Measurements from ENCODE around the gene PURB. TPM values are rescaled to one million over a fixed set of nuclear protein-coding genes. Genes with fewer than 3 reads are reported as not detected.
A peak's percentile ranks its signal among the peaks of the same experiment; 100 is the strongest.
"Not testable (repeated sequence)": the region's sequence is repeated elsewhere in the genome, so short reads cannot be mapped to it uniquely, and the experiment has no call there.

PURB gene
- total RNA-seq, 1 donor from 2014 or later = 26.5 TPM

- Histone ChIP-seq H3F3A (ENCODE audit: low read depth) (peaks cover 35% of the 10 kb centered on the region), H2AFZ (replicated peaks) (peak within 1 kb of the TSS; percentile 66), H3K9me3 (ENCODE audit: low read depth) (no peaks in the 10 kb centered on the region), H3K79me2 (ENCODE audit: low read depth) (peaks cover 55% of the 10 kb centered on the region), H3K9ac (peak within 1 kb of the TSS; percentile 92), H3K4me1 (peaks cover 17% of the 10 kb centered on the region), H3K36me3 (peaks cover 6% of the 10 kb centered on the region), H3K4me3 (peak within 1 kb of the TSS; percentile 81), H3K27me3 (no peaks in the 10 kb centered on the region), H3K27ac (peak within 1 kb of the TSS; percentile 97), H4K20me1 (ENCODE audit: low read depth) (peaks cover 46% of the 10 kb centered on the region), H3K4me2 (peak within 1 kb of the TSS; percentile 86)
- Mint-ChIP-seq H3K4me3 (peak within 1 kb of the TSS; percentile 99), H3K27ac (peak within 1 kb of the TSS; percentile 99), H3K9me3 (no peaks in the 10 kb centered on the region), H3K36me3 (peaks cover 4% of the 10 kb centered on the region), H3K4me1 (peaks cover 21% of the 10 kb centered on the region), H3K27me3 (ENCODE audit: insufficient read depth, low read depth) (no peaks in the 10 kb centered on the region)
- DNase-seq (ENCODE audit: low spot score) = peak; percentile 100
- TF ChIP-seq CTCF (IDR thresholded peaks at IDR 0.05) (peak; percentile 4), EZH2phosphoT487 (IDR thresholded peaks at IDR 0.05) (no peak), EZH2 (IDR thresholded peaks at IDR 0.05) (no peak)
Measured at GRCh38 chr7:44847920-44848634, 37.3 kb downstream of the PURB start, which contains the start of gene H2AZ2. H2AZ2 (minus strand) TSS chr7:44848087; CDS start chr7:44847971, 116 bp downstream.

GRCh38 chr7:44847509-44847919 is 37.8 kb downstream of the PURB start:
- peak; percentile 94 for DNase-seq (ENCODE audit: low spot score)
- Mint-ChIP-seq H3K9me3 (no peaks in the 10 kb centered on the region), H3K4me1 (peaks cover 21% of the 10 kb centered on the region), H3K27me3 (ENCODE audit: insufficient read depth, low read depth) (no peaks in the 10 kb centered on the region), H3K27ac (peak overlapping the region; percentile 99), H3K36me3 (peaks cover 6% of the 10 kb centered on the region), H3K4me3 (peak overlapping the region; percentile 99)
- Histone ChIP-seq H3K4me3 (peak overlapping the region; percentile 81), H2AFZ (replicated peaks) (peak overlapping the region; percentile 4), H3K9ac (peak overlapping the region; percentile 92), H3K9me3 (ENCODE audit: low read depth) (no peaks in the 10 kb centered on the region), H3K4me2 (peak overlapping the region; percentile 86), H3K4me1 (peaks cover 17% of the 10 kb centered on the region), H3F3A (ENCODE audit: low read depth) (peaks cover 35% of the 10 kb centered on the region), H3K79me2 (ENCODE audit: low read depth) (peaks cover 61% of the 10 kb centered on the region), H4K20me1 (ENCODE audit: low read depth) (peaks cover 51% of the 10 kb centered on the region), H3K36me3 (peaks cover 7% of the 10 kb centered on the region), H3K27ac (peak overlapping the region; percentile 97), H3K27me3 (no peaks in the 10 kb centered on the region)
- TF ChIP-seq CTCF (IDR thresholded peaks at IDR 0.05) (peak; percentile 79), EZH2phosphoT487 (IDR thresholded peaks at IDR 0.05) (no peak), EZH2 (IDR thresholded peaks at IDR 0.05) (no peak)

GRCh38 chr7:44846816-44847508 is 38.4 kb downstream of the PURB start:
- no peak for TF ChIP-seq CTCF (IDR thresholded peaks at IDR 0.05)
- no peak for TF ChIP-seq EZH2phosphoT487 (IDR thresholded peaks at IDR 0.05)
- no peak for TF ChIP-seq EZH2 (IDR thresholded peaks at IDR 0.05)
- peaks cover 10% of the 10 kb centered on the region for H3K36me3 Mint-ChIP-seq
- peak overlapping the region; percentile 99 for H3K27ac Mint-ChIP-seq
- no peak for DNase-seq (ENCODE audit: low spot score)
- H3K4me1 Mint-ChIP-seq = peaks cover 21% of the 10 kb centered on the region
- Histone ChIP-seq H3K9ac (peak overlapping the region; percentile 92), H3K4me3 (peak overlapping the region; percentile 81), H3K4me1 (peaks cover 17% of the 10 kb centered on the region), H4K20me1 (ENCODE audit: low read depth) (peaks cover 57% of the 10 kb centered on the region), H3K9me3 (ENCODE audit: low read depth) (no peaks in the 10 kb centered on the region), H3K79me2 (ENCODE audit: low read depth) (peaks cover 66% of the 10 kb centered on the region), H2AFZ (replicated peaks) (peak overlapping the region; percentile 4), H3K27me3 (no peaks in the 10 kb centered on the region), H3K4me2 (peak overlapping the region; percentile 86), H3K36me3 (peaks cover 13% of the 10 kb centered on the region), H3F3A (ENCODE audit: low read depth) (peaks cover 35% of the 10 kb centered on the region), H3K27ac (peak overlapping the region; percentile 97)
- no peaks in the 10 kb centered on the region for H3K27me3 Mint-ChIP-seq (ENCODE audit: insufficient read depth, low read depth)
- no peaks in the 10 kb centered on the region for H3K9me3 Mint-ChIP-seq
- peak overlapping the region; percentile 99 for H3K4me3 Mint-ChIP-seq

- H3K79me2 ChIP-seq (ENCODE audit: low read depth) = peaks cover 72% of the 10 kb centered on the region
- peaks cover 13% of the 10 kb centered on the region for H3K36me3 Mint-ChIP-seq
- H3K4me2 ChIP-seq = peak overlapping the region; percentile 86
- H4K20me1 ChIP-seq (ENCODE audit: low read depth) = peaks cover 62% of the 10 kb centered on the region
- H3K4me1 Mint-ChIP-seq = peaks cover 21% of the 10 kb centered on the region
- not testable (repeated sequence) for DNase-seq (ENCODE audit: low spot score); H3K27me3 Mint-ChIP-seq (ENCODE audit: insufficient read depth, low read depth); H2AFZ ChIP-seq (replicated peaks); H3K27ac Mint-ChIP-seq; H3K27me3 ChIP-seq; H3K27ac ChIP-seq; H3K9me3 ChIP-seq (ENCODE audit: low read depth); H3K9me3 Mint-ChIP-seq
- H3K4me1 ChIP-seq = peaks cover 17% of the 10 kb centered on the region
- peaks cover 35% of the 10 kb centered on the region for H3F3A ChIP-seq (ENCODE audit: low read depth)
- peaks cover 17% of the 10 kb centered on the region for H3K36me3 ChIP-seq
- peak overlapping the region; percentile 81 for H3K4me3 ChIP-seq
- H3K4me3 Mint-ChIP-seq = peak overlapping the region; percentile 99
- H3K9ac ChIP-seq = peak overlapping the region; percentile 92
Measured at GRCh38 chr7:44846390-44846789, 38.9 kb downstream of the PURB start.

All from neural progenitor cell (in vitro differentiated cells).